SK-N-SH treated with all-trans-retinoic acid at 6 μM for 48 hours (cell line): ENCODE data around the gene HCRTR1.

Experiments
- ATAC-seq: fragments of 200-7000 bp; cut with Tn5 transposase; 3 replicates; pipeline ENCODE4 v1.9.1; 2020; ENCODE audit warnings: mild to moderate bottlenecking, moderate library complexity
- ARNTL ChIP-seq: fragments of 450-650 bp; formaldehyde crosslinking; IDR thresholded peaks from 2 replicates; pipeline ENCODE4 v1.5.0; 2020; ENCODE audit warnings: low read depth, mild to moderate bottlenecking, moderate library complexity, borderline replicate concordance
- BACH2 ChIP-seq: fragments of 250-450 bp; sonication (Bioruptor Pico); IDR thresholded peaks from 2 replicates; pipeline ENCODE4 v1.9.0; 2021; ENCODE audit warnings: mild to moderate bottlenecking, borderline replicate concordance
- CSDC2 ChIP-seq: fragments of 250-450 bp; sonication (Bioruptor Pico); IDR thresholded peaks from 2 replicates; pipeline ENCODE4 v1.5.0; 2020; ENCODE audit warnings: mild to moderate bottlenecking, moderate library complexity
- CSRNP3 ChIP-seq: fragments of 250-450 bp; sonication (Bioruptor Pico); IDR thresholded peaks from 2 replicates; pipeline ENCODE4 v1.5.1; 2021; ENCODE audit warnings: mild to moderate bottlenecking, moderate library complexity
- ESRRG ChIP-seq: fragments of 250-450 bp; sonication (Bioruptor Pico); IDR thresholded peaks from 2 replicates; pipeline ENCODE4 v1.6.1; 2021; ENCODE audit warnings: mild to moderate bottlenecking
- GLIS3 ChIP-seq: fragments of 250-450 bp; sonication (Bioruptor Pico); IDR thresholded peaks from 2 replicates; pipeline ENCODE4 v1.5.0; 2020; ENCODE audit warnings: mild to moderate bottlenecking, moderate library complexity
- ISL1 ChIP-seq: fragments of 250-450 bp; sonication (Bioruptor Pico); IDR thresholded peaks from 2 replicates; pipeline ENCODE4 v2.1.2; 2022; ENCODE audit warnings: mild to moderate bottlenecking, moderate library complexity
- OSR1 ChIP-seq: fragments of 250-450 bp; sonication (Bioruptor Pico); IDR thresholded peaks from 2 replicates; pipeline ENCODE4 v1.8.0; 2022; ENCODE audit warnings: moderate library complexity, mild to moderate bottlenecking, inconsistent platforms
- POU6F1 ChIP-seq: fragments of 250-450 bp; sonication (Bioruptor Pico); IDR thresholded peaks from 2 replicates; pipeline ENCODE4 v1.8.0; 2021; ENCODE audit warnings: low read depth, mild to moderate bottlenecking, moderate library complexity, borderline replicate concordance
- PPARA ChIP-seq: fragments of 250-450 bp; sonication (Bioruptor Pico); IDR thresholded peaks from 2 replicates; pipeline ENCODE4 v1.5.0; 2020; ENCODE audit warnings: mild to moderate bottlenecking, borderline replicate concordance
- RARB ChIP-seq: fragments of 250-450 bp; sonication (Bioruptor Pico); IDR thresholded peaks from 2 replicates; pipeline ENCODE4 v1.8.0; 2021; ENCODE audit warnings: mild to moderate bottlenecking, moderate library complexity
- TCF4 ChIP-seq: fragments of 250-450 bp; sonication (Bioruptor Pico); IDR thresholded peaks from 2 replicates; pipeline ENCODE4 v1.8.0; 2021; ENCODE audit warnings: mild to moderate bottlenecking, moderate library complexity, borderline replicate concordance
- TOX ChIP-seq: fragments of 250-450 bp; sonication (Bioruptor Pico); IDR thresholded peaks from 2 replicates; pipeline ENCODE4 v1.8.0; 2021; ENCODE audit warnings: mild to moderate bottlenecking, moderate library complexity, borderline replicate concordance
- ZC3H10 ChIP-seq: fragments of 250-450 bp; sonication (Bioruptor Pico); IDR thresholded peaks from 2 replicates; pipeline ENCODE4 v1.5.1; 2021; ENCODE audit warnings: mild to moderate bottlenecking, moderate library complexity
- ZFP3 ChIP-seq: fragments of 250-450 bp; sonication (Bioruptor Pico); IDR thresholded peaks from 2 replicates; pipeline ENCODE4 v1.5.0; 2020; ENCODE audit warnings: mild to moderate bottlenecking, moderate library complexity
- ZFP30 ChIP-seq: fragments of 450-650 bp; formaldehyde crosslinking; IDR thresholded peaks from 2 replicates; pipeline ENCODE4 v1.5.0; 2022; ENCODE audit warnings: mild to moderate bottlenecking, moderate library complexity
- ZNF565 ChIP-seq: fragments of 450-650 bp; formaldehyde crosslinking; conservative IDR thresholded peaks from 2 replicates; pipeline ENCODE4 v1.5.0; 2020; ENCODE audit warnings: low read depth, mild to moderate bottlenecking, moderate library complexity
- ZNF8 ChIP-seq: fragments of 450-650 bp; formaldehyde crosslinking; IDR thresholded peaks from 2 replicates; pipeline ENCODE4 v1.5.0; 2020; ENCODE audit warnings: mild to moderate bottlenecking, moderate library complexity
- TF ChIP-seq, protein P1 (sequence below): fragments of 250-450 bp; sonication (Bioruptor Pico); IDR thresholded peaks from 2 replicates; pipeline ENCODE4 v1.5.1; 2020; ENCODE audit warnings: low read depth, mild to moderate bottlenecking, moderate library complexity
- TF ChIP-seq, protein P2 (sequence below): fragments of 250-450 bp; sonication (Bioruptor Pico); IDR thresholded peaks from 2 replicates; pipeline ENCODE4 v1.8.0; 2020; ENCODE audit warnings: mild to moderate bottlenecking, moderate library complexity, borderline replicate concordance
- TF ChIP-seq, protein P3 (sequence below): fragments of 250-450 bp; sonication (Bioruptor Pico); IDR thresholded peaks from 2 replicates; pipeline ENCODE4 v1.5.0; 2020; ENCODE audit warnings: mild to moderate bottlenecking, moderate library complexity

HCRTR1 gene

GRCh38 chr1:31644560-31645273, 27.2 kb downstream of the HCRTR1 start, which contains the start of gene PEF1 (continued):
- no peak for TF ChIP-seq TOX (CRISPR knock-in tag)
- no peak for TF ChIP-seq ZNF8 (CRISPR knock-in tag)
- TF ChIP-seq OSR1: no peak
- TF ChIP-seq ISL1 (CRISPR knock-in tag): no peak
- TF ChIP-seq ARNTL (CRISPR knock-in tag): no peak
- no peak for TF ChIP-seq CSRNP3
- TF ChIP-seq RARB (CRISPR knock-in tag): no peak
- 0 out of 2 replicates have a peak, but pooled peaks have one; percentile 29 for TF ChIP-seq CSDC2 (CRISPR knock-in tag)
- TF ChIP-seq, protein P1, sequence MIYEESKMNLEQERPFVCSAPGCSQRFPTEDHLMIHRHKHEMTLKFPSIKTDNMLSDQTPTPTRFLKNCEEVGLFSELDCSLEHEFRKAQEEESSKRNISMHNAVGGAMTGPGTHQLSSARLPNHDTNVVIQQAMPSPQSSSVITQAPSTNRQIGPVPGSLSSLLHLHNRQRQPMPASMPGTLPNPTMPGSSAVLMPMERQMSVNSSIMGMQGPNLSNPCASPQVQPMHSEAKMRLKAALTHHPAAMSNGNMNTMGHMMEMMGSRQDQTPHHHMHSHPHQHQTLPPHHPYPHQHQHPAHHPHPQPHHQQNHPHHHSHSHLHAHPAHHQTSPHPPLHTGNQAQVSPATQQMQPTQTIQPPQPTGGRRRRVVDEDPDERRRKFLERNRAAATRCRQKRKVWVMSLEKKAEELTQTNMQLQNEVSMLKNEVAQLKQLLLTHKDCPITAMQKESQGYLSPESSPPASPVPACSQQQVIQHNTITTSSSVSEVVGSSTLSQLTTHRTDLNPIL (CRISPR knock-in tag): no peak
- no peak for TF ChIP-seq ZC3H10 (CRISPR knock-in tag)
- TF ChIP-seq, all 23 proteins: peak for 2

DNA sequence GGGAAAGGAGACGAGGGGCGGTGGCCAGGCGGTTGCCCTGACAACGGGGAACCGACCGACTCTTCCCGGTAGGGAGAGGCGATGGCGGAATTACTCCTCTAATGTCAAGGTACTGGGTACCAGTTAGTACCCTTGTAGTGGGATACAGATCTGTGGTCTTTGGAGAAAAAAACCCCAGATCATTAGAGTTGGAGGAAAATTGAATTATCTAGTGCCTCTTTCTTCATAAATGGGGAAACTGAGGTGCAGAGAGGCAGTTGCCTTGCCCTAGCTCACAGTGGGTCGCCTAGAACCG, 27.7 kb downstream of the HCRTR1 start:
- no peak for TF ChIP-seq ESRRG (CRISPR knock-in tag)
- TF ChIP-seq, protein P2, sequence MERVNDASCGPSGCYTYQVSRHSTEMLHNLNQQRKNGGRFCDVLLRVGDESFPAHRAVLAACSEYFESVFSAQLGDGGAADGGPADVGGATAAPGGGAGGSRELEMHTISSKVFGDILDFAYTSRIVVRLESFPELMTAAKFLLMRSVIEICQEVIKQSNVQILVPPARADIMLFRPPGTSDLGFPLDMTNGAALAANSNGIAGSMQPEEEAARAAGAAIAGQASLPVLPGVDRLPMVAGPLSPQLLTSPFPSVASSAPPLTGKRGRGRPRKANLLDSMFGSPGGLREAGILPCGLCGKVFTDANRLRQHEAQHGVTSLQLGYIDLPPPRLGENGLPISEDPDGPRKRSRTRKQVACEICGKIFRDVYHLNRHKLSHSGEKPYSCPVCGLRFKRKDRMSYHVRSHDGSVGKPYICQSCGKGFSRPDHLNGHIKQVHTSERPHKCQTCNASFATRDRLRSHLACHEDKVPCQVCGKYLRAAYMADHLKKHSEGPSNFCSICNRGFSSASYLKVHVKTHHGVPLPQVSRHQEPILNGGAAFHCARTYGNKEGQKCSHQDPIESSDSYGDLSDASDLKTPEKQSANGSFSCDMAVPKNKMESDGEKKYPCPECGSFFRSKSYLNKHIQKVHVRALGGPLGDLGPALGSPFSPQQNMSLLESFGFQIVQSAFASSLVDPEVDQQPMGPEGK (CRISPR knock-in tag): no peak
- no peak for TF ChIP-seq ZFP30 (CRISPR knock-in tag)
- no peak for TF ChIP-seq PPARA (CRISPR knock-in tag)
- no peak for TF ChIP-seq GLIS3 (CRISPR knock-in tag)
- TF ChIP-seq, protein P3, sequence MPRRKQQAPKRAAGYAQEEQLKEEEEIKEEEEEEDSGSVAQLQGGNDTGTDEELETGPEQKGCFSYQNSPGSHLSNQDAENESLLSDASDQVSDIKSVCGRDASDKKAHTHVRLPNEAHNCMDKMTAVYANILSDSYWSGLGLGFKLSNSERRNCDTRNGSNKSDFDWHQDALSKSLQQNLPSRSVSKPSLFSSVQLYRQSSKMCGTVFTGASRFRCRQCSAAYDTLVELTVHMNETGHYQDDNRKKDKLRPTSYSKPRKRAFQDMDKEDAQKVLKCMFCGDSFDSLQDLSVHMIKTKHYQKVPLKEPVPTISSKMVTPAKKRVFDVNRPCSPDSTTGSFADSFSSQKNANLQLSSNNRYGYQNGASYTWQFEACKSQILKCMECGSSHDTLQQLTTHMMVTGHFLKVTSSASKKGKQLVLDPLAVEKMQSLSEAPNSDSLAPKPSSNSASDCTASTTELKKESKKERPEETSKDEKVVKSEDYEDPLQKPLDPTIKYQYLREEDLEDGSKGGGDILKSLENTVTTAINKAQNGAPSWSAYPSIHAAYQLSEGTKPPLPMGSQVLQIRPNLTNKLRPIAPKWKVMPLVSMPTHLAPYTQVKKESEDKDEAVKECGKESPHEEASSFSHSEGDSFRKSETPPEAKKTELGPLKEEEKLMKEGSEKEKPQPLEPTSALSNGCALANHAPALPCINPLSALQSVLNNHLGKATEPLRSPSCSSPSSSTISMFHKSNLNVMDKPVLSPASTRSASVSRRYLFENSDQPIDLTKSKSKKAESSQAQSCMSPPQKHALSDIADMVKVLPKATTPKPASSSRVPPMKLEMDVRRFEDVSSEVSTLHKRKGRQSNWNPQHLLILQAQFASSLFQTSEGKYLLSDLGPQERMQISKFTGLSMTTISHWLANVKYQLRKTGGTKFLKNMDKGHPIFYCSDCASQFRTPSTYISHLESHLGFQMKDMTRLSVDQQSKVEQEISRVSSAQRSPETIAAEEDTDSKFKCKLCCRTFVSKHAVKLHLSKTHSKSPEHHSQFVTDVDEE: no peak
- TF ChIP-seq ZNF565 (CRISPR knock-in tag): no peak
- TF ChIP-seq POU6F1 (CRISPR knock-in tag): no peak
- no peak for TF ChIP-seq OSR1
- no peak for TF ChIP-seq TCF4 (CRISPR knock-in tag)
- TF ChIP-seq TOX (CRISPR knock-in tag): no peak
- no peak for TF ChIP-seq ZFP3
- TF ChIP-seq CSRNP3: no peak
- TF ChIP-seq BACH2: no peak
- no peak for TF ChIP-seq RARB (CRISPR knock-in tag)
- TF ChIP-seq, all 23 proteins: peak for 0
- no peak for ATAC-seq
